WI38 (cell line): ENCODE results near the gene STAC.

Experiments
- H3K4me3 ChIP-seq: 2 replicates; pipeline ENCODE4 v1.5.1; 2011; ENCODE audit warnings: low read depth, mild to moderate bottlenecking, control low read depth, low read length
- TF ChIP-seq, protein P1 (sequence below): IDR thresholded peaks from 2 replicates; pipeline ENCODE4 v1.5.1; 2012; ENCODE audit warnings: low read depth, mild to moderate bottlenecking, control low read depth, low read length

Gene STAC

DNA sequence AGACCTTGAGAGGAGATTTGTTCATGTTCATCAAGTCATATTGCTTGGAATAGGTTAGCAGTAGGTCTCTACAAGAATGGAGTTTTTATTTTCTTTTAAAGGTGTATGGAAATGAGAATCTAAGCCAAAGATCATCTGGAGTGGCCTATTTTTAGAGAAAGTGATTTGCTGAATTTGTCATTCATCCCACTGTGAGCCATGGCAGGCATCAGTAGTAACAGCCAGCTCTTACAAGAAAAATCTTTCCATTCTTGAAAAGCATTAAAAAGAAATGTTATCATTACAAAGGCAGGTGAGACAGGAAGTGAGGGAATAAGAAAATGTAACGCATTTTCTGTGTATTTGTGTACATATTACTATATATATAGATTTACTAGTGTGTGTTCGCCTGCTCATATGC is 29.6 kb downstream of the STAC start:
- TF ChIP-seq, protein P1, sequence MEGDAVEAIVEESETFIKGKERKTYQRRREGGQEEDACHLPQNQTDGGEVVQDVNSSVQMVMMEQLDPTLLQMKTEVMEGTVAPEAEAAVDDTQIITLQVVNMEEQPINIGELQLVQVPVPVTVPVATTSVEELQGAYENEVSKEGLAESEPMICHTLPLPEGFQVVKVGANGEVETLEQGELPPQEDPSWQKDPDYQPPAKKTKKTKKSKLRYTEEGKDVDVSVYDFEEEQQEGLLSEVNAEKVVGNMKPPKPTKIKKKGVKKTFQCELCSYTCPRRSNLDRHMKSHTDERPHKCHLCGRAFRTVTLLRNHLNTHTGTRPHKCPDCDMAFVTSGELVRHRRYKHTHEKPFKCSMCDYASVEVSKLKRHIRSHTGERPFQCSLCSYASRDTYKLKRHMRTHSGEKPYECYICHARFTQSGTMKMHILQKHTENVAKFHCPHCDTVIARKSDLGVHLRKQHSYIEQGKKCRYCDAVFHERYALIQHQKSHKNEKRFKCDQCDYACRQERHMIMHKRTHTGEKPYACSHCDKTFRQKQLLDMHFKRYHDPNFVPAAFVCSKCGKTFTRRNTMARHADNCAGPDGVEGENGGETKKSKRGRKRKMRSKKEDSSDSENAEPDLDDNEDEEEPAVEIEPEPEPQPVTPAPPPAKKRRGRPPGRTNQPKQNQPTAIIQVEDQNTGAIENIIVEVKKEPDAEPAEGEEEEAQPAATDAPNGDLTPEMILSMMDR: no peak
- H3K4me3 ChIP-seq: no peak overlapping the region

DNA sequence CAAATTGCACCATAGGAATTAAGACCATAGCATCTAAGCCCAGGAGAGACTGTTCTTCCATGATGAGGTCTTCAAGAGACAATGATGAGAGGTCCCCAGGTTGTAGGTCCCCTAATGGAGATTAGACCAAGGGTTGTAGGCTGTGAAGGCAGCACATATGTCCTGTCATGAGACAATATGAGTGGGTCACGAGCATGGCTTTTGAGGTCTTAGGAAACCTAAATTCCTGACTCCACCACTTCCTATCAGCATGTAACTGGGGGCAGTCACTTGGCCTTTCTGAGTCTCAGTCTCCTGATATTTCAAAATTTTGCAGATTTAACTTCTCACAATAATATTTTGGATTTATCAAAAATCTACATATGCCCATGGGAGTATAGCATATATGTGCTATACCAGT is 31.3 kb downstream of the STAC start:
- TF ChIP-seq, protein P1: no peak
- no peak overlapping the region for H3K4me3 ChIP-seq

DNA sequence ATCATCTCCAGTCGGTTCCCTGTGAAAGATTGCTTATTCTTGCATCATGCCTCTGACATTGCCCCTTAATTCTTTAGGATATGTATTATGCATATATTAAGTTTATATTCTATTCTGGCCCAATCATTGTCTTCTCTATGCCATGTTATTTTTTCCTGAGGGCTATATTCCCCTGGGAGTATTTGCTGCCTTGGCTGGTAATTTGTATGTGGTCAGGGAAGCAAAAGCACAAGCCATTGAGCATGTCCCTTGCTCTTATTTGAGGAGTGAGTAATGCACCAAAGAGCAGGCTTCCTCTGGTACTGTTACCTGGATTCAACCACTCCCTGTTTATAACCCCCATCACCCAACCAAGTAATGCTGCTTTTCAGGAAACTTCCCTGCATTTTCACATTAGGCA is 36.3 kb downstream of the STAC start:
- no peak overlapping the region for H3K4me3 ChIP-seq

DNA sequence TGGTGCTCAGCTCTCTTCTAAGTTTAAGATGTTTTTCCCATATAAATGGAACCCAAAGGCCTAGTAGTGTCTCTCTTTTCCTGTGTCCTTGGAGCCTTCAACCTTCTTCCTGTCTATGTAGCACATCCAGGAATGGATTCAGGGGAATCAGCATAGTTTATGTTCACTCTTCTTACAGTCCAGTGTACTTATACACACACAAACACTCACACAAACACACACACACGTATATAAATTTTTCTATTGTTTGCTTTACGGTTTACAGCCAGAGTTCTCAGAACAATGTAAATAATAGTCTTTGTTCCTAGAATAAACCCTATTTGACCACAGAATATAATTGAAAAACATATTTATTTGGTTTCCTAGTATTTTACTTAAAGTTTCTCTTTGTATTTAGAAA is 36.9 kb downstream of the STAC start:
- TF ChIP-seq, protein P1: no peak
- no peak overlapping the region for H3K4me3 ChIP-seq

More for the DNA sequence above, 36.3 kb downstream of the STAC start:
- TF ChIP-seq, protein P1: no peak

DNA sequence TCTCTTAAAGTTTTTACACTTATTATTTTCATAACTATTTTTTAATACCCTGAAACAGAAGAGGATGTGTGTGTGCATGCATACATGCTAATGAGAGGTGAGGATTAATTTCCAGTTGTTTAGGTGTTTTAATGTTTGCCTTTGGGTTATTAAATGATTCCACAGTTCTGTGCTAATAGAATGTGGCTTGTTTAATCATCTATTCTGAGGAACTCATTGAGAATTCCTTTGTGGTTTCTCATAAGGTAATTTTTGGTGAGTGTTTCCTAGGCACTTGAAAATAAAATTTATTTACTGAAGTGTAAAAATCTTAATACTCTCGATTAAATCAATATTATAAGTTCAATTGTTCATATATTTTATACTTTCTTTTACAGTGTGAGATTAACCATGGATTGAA is 38.0 kb downstream of the STAC start:
- TF ChIP-seq, protein P1: no peak
- no peak overlapping the region for H3K4me3 ChIP-seq

DNA sequence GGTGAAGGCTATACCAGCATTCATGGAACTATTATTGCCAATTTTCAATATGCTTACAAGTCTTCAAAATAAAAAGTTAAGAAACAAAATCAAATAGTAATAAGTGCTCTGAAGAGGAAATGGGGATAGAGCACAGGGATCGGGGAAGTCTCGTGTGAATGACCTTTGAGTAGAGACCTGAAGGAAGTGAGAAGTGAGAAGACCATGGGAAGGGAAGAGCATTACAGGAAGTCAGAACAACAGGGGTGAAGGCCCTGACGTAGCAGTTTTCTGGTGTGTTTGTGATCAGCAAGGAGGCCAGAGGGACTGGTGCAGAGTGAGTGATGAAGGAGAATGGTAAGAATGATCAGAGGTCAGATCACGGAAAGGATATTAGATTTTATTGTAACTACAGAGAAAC is 48.1 kb downstream of the STAC start:
- H3K4me3 ChIP-seq: no peak overlapping the region
- TF ChIP-seq, protein P1: no peak

DNA sequence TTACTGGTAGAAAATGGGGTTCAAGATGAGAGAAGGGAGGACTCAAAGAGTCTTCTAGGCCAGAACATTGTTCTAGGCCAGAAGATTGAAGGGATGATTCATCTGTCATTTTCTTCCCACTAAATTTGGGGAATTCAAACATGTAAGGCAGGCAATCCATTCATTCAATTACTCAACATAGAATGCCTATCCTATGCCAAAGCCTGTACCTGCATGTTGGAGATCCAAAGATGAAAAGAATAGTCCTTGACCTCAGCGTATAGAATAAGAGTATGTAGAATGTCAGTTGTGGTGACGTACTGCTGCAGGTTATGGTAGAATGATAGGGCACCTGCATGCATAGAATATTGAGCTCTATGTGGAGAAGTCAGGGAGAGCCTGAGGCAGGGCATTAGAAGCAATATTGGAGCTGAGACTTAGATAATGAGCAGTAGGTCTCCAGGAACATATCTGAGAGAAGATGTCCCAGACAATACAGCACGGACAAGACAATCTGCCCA is 49.7 kb downstream of the STAC start:
- TF ChIP-seq, protein P1: no peak
- H3K4me3 ChIP-seq: no peak overlapping the region
